Sigmoid colon (tissue), 7 donors: ENCODE data around the gene LURAP1L. TPM values are rescaled to one million over a fixed set of nuclear protein-coding genes. Genes with fewer than 3 reads are reported as not detected.

Experiments used
- DNase-seq: peaks from one replicate; pipeline ENCODE4 v3.0.0-alpha.2; 2019
- H3K27ac ChIP-seq, 4 donors: fragments of 200-600 bp; sonication (generic); one replicate each; pipeline ENCODE4 v1.5.1; 2016 to 2019; ENCODE audit warnings: mild to moderate bottlenecking in 1 of 4
- H3K27me3 ChIP-seq, 3 donors: fragments of 200-600 bp; sonication (generic); one replicate each; pipeline ENCODE4 v1.5.1; 2019; ENCODE audit warnings: mild to moderate bottlenecking in 1 of 3
- H3K36me3 ChIP-seq, 4 donors: fragments of 200-600 bp; sonication (generic); one replicate each; pipeline ENCODE4 v1.5.1; 2016 to 2019
- H3K4me1 ChIP-seq, 4 donors: fragments of 200-600 bp; sonication (generic); one replicate each; pipeline ENCODE4 v1.5.1; 2017 to 2019
- H3K4me3 ChIP-seq, 4 donors: fragments of 200-600 bp; sonication (generic); one replicate each; pipeline ENCODE4 v1.5.1; 2017 to 2019; ENCODE audit warnings: mild to moderate bottlenecking in 2 of 4, moderate library complexity in 1 of 4
- H3K9me3 ChIP-seq, 4 donors: fragments of 200-600 bp in 3 of 4; sonication (generic) in 3 of 4; one replicate each; pipeline versions ENCODE4 v1.5.1 to v1.6.1; 2013 to 2019
- CTCF ChIP-seq, 4 experiments: fragments of 450-650 bp in 3 of 4; fragments of 200-600 bp in 1 of 4; IDR thresholded peaks; one replicate each; pipeline ENCODE4 v1.5.1; 2016 to 2019; ENCODE audit warnings: antibody characterized with exemption in 4 of 4, mild to moderate bottlenecking in 3 of 4, moderate library complexity in 2 of 4
- EP300 ChIP-seq, 4 donors: sonication (generic); formaldehyde crosslinking; IDR thresholded peaks; one replicate each; pipeline ENCODE4 v1.6.1; 2017; ENCODE audit warnings: antibody characterized with exemption in 4 of 4
- POLR2A ChIP-seq, 2 donors: fragments of 450-650 bp; IDR thresholded peaks; one replicate each; pipeline ENCODE4 v1.6.1; 2016; ENCODE audit warnings: antibody characterized with exemption in 2 of 2, mild to moderate bottlenecking in 2 of 2, moderate library complexity in 2 of 2
- POLR2AphosphoS5 ChIP-seq, 4 donors: sonication (generic); formaldehyde crosslinking; IDR thresholded peaks; one replicate each; pipeline ENCODE4 v1.6.1; 2017; ENCODE audit warnings: antibody characterized with exemption in 4 of 4
- WGBS, 2 donors: extraction: QIAGEN DNeasy Blood & Tissue Kit; methylation state at CpG; one replicate each; pipeline ENCODE4 v1.1.7; 2013; 5-methylcytosine and 5-hydroxymethylcytosine counted together
- intact Hi-C: fragments of 100-400 bp; cut with DNase I; formaldehyde crosslinking; loops from one replicate; pipeline ENCODE4 v1.15.1; 2023
- polyA plus RNA-seq, 3 donors: library from polyadenylated mRNA; stranded (reverse); fragments of 200-250 nt; gene quantifications; one replicate each; pipeline ENCODE4 v1.2.3, GENCODE V29; 2013
- total RNA-seq, 4 donors: library from RNA; depleted of rRNA; stranded (reverse); fragments of >200 nt; gene quantifications; one replicate each; pipeline ENCODE4 v1.1.0, GENCODE V29; 2016
- donor health status: healthy with polysubstance abuse.
- donor health status: Bipolar disorder and iron deficiency.
- donor health status: healthy.

Gene LURAP1L
- total and polyA plus RNA-seq, 7 donors: 16.2 to 38.4 (median 23.2) TPM

DNA sequence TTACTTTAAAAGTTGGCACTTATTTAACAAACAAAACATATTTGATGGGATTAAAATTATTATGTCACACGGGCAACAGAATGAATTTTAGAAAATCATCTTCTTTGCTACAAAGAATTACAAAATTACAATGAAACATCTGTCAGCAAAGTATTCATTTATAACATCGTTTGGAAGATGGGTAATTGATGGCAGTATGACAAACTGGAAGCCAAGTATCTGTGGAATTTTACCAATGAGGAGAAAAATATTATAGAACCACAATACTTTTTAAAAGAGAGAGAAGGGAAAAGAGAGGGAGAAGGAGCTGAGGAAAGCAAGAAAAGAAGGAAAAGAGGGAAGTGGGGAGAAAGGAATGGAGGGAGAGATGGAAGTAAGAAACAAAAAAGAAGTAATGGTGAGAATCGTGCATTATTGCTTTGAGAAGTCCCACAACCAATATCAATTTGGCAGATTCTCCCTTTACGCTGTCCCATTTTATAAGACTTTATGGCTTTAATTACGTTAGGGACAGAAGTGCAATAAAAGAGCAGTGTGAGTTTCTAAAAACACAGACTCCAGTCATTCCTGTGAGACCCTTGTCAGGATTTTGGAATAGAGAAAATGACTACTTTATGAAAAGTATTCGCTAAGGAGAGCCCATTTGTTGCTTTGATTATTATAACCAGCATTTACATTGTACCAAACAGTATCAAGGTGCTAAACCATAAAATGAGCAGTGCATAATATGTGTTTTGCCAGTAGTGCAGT, 76.7 kb downstream of the LURAP1L start:
- 27 to 62% methylated on average over 6 of the region's 6 CpGs for WGBS, 2 donors
- Histone ChIP-seq H3K9me3 (no peaks in the 10 kb centered on the region), H3K4me1 (peaks cover 0 to 9% (median 3%) of the 10 kb centered on the region in 4 donors), H3K36me3 (no peaks in the 10 kb centered on the region), H3K27ac (no peak overlapping the region), H3K4me3 (no peak overlapping the region), H3K27me3 (no peaks in the 10 kb centered on the region)
- TF ChIP-seq EP300 (IDR thresholded peaks at IDR 0.05) (no peak), POLR2A (IDR thresholded peaks at IDR 0.05) (no peak), CTCF (IDR thresholded peaks at IDR 0.05) (no peak), POLR2AphosphoS5 (IDR thresholded peaks at IDR 0.05) (no peak)
- DNase-seq: no peak
- intact Hi-C loops: no loop called here

DNA sequence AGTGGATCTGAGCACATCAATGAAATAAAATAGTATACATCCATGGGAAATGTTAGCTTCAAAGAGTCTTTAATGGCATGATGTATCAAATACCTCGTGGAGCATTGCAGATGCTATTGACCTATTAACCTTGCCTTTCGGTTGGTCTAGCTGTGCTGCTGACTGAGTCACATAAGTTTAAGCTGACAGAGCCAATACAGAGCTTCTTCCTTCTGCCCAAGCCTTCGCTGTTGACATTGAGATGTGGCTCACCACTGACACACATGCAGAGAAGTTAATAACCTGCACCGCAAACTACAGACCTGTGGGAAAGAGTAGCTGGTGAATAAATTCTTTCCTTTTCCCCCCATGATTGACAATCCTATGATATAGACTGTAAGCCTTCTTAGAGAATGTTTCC, 78.2 kb downstream of the LURAP1L start:
- 80 to 83% methylated on average over 4 of the region's 4 CpGs for WGBS, 2 donors
- intact Hi-C loops: no loop called here
- no peak for TF ChIP-seq EP300 (IDR thresholded peaks at IDR 0.05)
- TF ChIP-seq CTCF (IDR thresholded peaks at IDR 0.05): no peak
- no peak for TF ChIP-seq POLR2A (IDR thresholded peaks at IDR 0.05)
- TF ChIP-seq POLR2AphosphoS5 (IDR thresholded peaks at IDR 0.05): no peak

DNA sequence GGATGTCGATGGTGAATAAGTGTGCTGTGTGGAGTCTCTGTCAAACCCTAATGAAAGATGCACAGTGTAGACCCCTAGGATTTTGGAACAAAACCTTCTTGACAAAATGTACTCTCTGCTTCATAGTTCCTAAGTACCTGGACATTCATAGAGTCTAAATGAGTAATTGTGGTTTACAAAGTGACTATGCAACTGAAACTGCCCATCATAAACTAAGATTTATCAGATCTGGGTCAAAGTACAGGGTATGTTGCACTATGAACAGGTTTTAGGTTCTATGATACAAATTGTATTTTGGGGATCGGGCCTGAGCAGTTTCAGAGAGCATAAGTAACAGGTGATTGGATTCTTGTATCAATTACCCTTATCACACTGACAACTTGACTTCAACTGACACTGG, 79.4 kb downstream of the LURAP1L start:
- H3K4me1 ChIP-seq: peaks cover 0 to 9% (median 3%) of the 10 kb centered on the region in 4 donors
- intact Hi-C loops: no loop called here

More for the DNA sequence above, 78.2 kb downstream of the LURAP1L start:
- H3K9me3 ChIP-seq: no peaks in the 10 kb centered on the region
- no peak for DNase-seq
- H3K36me3 ChIP-seq: no peaks in the 10 kb centered on the region
- no peaks in the 10 kb centered on the region for H3K27me3 ChIP-seq
- H3K27ac ChIP-seq: no peak overlapping the region
- H3K4me3 ChIP-seq: no peak overlapping the region
- H3K4me1 ChIP-seq: peaks cover 0 to 9% (median 3%) of the 10 kb centered on the region in 4 donors

DNA sequence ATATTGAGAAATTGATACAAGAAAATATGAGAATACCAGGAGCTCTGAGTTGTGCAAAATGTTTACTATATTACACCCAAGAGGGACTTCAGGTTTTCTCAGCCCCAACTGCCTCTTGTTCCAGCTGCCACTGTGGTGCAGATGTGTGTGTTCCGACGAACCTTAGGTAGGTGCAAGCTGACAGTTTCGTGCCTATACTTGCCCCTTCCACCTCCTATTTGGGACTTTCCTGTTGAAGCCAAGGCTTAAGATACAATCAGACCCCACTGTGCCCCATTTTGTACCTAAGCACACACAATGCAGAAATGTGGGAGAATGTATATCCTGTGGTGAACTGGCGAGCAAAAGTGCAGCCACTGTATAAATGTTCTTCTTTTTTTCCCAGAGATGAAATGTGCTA, 80.2 kb downstream of the LURAP1L start:
- H3K27ac ChIP-seq: no peak overlapping the region
- H3K4me3 ChIP-seq: no peak overlapping the region
- no peaks in the 10 kb centered on the region for H3K27me3 ChIP-seq
- intact Hi-C loops: no loop called here
- TF ChIP-seq POLR2A (IDR thresholded peaks at IDR 0.05) (no peak), EP300 (IDR thresholded peaks at IDR 0.05) (no peak), POLR2AphosphoS5 (IDR thresholded peaks at IDR 0.05) (no peak), CTCF (IDR thresholded peaks at IDR 0.05) (no peak)
- no peaks in the 10 kb centered on the region for H3K36me3 ChIP-seq
- peaks cover 0 to under 1% (median 0%) of the 10 kb centered on the region in 4 donors for H3K4me1 ChIP-seq
- WGBS, 2 donors: 90 to 91% methylated on average over 4 of the region's 4 CpGs
- no peak for DNase-seq
- H3K9me3 ChIP-seq: no peaks in the 10 kb centered on the region

More for the DNA sequence above, 79.4 kb downstream of the LURAP1L start:
- TF ChIP-seq POLR2A (IDR thresholded peaks at IDR 0.05) (no peak), CTCF (IDR thresholded peaks at IDR 0.05) (no peak), EP300 (IDR thresholded peaks at IDR 0.05) (no peak), POLR2AphosphoS5 (IDR thresholded peaks at IDR 0.05) (no peak)
- Histone ChIP-seq H3K36me3 (no peaks in the 10 kb centered on the region), H3K27ac (no peak overlapping the region), H3K9me3 (no peaks in the 10 kb centered on the region), H3K27me3 (no peaks in the 10 kb centered on the region), H3K4me3 (no peak overlapping the region)
- no peak for DNase-seq
- 52 to 79% methylated on average over 2 of the region's 2 CpGs for WGBS, 2 donors
